NCI-H2107 (cell line): ENCODE data around the gene VRTN.

Experiments
- DNase-seq: peaks from one replicate; lab custom pipeline; 2025; lab: John Stamatoyannopoulos, UW

VRTN gene

DNA sequence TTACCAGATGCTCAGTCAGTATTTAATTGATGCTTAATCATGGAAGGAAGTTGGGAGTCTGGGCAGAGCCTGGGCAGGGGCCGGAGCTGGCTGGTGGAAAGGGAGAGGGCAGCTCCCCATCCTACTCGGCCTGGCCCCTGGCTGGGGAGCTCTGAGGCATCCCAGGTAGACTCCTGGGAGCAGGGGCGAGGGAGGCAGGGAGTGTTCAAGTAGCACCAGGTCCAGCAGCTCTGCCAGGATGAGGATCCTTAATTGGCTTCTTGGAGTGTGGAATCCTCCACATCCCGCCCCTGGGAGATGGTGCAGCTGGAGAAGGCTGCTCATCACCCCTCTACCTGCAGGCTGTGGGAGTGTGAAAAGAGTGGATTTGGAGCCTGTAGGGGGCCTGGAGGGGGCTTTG is 46.8 kb downstream of the VRTN start:
- no peak for DNase-seq

DNA sequence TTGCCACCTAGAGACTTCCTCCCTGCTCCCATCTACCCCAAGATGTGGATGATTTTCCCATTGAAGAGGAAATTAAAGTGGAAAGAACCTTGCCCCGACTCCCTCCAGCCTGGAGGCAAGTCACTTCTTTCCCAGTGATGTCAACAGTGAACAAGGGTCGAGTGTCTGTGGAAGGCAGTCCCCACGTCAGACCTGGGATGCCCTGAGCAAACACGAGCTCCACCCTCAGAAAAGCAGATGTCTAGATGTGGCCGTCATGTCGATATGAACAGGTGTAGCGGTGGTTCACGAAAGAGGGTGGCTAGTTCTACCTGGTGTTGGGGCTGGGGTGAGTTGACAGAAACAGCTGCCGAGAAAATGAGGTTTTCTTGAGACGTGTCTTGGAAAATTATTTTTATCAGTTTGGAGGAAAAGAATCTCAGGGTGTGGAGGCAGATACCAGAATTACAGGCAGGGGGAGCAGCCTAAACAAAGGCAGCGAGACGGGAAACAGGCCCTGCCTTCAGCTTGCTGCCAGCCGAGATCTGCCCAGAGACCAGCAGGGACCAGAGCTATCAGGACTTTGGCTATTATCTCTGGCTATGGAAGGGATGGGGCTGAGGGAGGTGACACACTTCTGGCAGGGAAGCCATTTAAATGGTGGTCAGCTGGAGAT is 51.9 kb downstream of the VRTN start:
- DNase-seq = no peak

DNA sequence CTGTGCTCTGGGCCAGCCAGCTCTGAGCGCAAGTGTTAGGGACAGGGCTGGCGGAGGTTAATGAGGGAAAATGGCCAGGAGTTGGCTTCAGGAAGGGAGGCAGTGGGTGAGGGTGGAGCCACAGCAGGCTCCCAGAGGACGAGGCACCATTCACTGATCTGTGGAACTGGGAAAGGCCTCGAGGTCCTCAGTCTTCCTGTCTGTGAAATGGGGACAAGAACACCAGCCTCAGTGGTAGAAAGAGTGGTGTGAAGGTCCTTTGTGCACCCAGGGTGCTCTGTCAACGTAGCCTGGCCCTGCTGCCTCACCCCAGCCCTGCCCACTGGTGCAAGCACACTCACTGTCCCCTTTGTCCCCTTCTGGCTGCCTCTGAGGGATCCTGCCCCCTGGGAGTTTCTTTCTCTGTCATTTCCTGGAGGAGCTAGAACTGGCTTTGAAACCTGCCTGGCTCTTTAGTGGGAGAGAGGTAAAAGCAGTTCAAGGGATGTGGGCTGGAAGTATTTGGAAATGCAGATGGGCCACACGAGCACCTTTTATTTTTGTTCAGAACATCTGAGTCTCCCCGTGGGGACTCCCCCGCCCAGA is 52.7 kb downstream of the VRTN start:
- no peak for DNase-seq

DNA sequence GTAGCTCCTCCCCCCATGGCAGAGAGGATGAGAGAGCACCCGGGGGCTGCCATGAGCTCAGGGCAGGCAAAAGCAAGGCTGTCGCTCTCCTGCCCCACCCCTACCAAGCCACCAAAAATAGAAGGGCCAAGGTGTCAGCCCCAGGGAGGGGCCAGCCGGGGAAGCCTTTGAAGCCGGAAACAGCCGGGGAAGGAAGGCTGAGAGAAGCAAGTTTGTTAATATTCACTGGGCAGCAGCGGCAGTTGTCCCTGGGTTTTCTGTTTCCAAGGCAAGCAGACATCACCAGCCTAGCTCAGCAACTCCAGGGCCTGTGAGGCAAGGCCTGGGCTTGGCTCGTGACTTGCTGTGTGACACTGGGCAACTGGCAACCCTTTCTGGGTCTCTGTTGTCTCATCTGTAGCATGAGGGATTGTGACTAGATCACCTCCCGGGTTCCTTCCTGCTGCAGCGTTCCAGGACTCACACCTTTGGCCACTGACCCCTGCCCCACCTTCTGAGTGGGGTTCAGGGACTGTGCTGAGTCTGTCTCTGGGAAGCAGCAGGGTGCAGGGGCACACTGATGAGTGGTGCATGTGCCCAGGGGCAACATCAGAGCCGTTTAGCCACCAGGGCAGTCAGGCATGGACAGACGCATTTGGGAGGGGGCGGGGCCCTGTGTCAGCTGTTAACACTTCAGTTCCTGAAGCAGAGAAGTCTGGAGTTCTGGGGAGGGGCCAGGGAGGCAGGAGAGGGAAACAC is 53.4 kb downstream of the VRTN start:
- DNase-seq = no peak

DNA sequence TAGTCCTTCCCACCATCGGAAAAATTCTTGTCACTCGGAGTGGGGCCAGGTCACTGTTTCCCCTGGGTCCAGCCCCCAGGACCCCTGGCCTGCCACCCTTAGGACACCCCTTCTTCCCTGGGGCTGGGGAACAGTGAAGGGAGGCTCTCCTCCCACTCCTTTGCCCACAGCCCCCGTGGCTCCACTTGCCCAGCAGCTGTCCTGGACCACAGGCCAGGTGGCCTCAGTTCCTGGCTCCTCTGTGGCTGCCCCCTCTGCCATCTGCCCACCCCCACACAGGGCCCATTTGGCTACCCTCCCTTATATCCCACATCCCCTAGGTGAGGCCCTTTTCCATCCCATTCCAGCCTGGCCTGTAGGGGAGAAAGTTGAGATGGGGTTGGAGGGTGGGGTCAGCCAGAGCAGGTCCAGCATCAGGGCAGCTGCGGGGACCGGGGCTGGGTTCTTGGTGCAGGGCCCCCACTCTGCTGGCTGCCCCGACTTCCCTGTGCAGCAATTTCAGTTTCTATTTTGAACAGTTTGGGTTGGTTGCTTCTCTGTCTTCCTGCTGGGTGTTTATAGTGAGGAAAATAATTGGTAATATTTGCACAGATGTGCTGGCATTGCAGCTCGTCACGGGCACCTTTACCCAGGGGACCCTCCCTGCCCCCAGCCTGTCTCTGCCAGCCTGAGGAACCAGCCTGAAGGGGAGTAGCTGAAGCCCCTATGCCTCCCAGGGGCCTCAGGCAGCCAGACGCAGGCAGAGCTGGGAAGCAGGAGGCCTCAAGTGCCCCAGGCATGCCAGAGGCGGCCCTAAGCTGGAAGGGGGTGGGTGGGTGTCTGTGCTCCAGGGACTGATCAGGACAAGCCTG is 54.4 kb downstream of the VRTN start:
- DNase-seq = no peak

DNA sequence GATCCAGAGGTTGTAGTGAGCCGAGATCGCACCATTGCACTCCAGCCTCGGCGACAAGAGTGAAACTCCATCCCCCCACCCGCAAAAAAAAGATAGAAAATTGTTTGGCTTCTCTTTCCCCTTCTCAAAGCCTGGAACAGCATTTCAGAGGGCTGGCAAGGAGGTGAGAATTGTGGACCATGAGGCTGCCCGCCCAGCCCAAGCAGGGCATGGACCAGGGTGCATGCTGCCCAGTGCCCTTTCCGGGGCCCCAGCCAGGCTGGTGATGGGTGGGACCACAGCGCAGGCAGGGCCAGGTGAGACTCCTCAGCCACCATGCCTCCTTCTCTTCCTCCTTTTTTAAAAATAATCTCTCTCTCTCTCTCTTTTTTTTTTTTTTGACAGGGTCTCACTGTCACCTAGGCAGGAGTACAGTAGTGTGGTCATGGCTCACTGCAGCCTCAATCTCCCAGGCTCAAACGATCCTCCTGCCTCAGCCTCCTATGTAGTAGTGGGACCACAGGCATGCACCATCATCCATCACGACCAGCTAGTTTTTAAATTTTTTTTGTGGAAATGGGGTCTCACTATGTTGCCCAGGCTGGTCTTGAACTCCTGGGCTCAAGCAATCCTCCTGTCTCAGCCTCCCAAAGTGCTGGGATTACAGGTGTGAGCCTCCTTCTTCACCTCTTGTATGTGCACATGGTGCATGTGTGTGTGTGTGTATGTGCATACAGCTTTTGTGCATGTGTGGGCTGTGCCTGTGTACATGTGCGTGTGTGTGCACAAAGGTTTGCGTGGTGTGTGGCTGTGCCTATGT is 55.5 kb downstream of the VRTN start:
- DNase-seq = no peak

DNA sequence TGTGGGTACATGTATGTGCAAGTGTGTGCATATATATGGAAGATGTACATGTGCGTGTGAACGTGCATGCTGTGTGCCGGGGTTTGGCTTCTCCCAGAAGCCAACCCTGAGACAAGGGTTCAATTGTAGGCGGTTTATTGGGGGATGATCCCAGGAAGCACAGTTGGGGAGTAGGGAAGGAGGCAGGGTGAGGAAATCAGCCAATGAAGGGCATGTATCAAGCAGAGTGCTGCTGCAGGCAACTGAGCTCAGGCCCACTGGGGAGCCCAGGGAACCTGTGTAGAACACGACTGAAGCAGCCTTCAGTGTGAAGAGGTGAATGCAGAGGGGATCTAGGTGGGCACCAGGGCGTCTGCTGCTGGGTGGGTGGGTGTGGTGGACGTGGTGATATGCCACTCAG is 56.2 kb downstream of the VRTN start:
- DNase-seq = no peak

DNA sequence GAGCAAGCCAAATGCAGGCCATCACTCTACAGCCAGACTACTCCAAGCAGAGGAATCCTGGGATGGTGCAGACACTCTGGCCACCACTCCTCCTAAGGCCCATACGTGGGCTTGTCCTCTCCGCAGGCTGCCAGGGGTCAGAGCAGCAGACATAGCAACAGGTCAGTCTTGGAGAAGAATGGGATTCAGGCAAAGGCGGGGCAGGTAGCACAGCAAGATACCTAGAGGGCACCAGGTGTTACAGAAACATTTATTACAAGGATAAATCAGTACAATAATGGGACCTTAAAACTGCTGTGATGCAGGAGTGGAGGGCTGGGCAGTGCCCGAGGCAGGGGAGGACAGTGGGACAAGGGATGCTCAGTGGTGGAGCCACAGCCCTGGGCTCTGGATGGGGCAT is 57.4 kb downstream of the VRTN start:
- DNase-seq = no peak

DNA sequence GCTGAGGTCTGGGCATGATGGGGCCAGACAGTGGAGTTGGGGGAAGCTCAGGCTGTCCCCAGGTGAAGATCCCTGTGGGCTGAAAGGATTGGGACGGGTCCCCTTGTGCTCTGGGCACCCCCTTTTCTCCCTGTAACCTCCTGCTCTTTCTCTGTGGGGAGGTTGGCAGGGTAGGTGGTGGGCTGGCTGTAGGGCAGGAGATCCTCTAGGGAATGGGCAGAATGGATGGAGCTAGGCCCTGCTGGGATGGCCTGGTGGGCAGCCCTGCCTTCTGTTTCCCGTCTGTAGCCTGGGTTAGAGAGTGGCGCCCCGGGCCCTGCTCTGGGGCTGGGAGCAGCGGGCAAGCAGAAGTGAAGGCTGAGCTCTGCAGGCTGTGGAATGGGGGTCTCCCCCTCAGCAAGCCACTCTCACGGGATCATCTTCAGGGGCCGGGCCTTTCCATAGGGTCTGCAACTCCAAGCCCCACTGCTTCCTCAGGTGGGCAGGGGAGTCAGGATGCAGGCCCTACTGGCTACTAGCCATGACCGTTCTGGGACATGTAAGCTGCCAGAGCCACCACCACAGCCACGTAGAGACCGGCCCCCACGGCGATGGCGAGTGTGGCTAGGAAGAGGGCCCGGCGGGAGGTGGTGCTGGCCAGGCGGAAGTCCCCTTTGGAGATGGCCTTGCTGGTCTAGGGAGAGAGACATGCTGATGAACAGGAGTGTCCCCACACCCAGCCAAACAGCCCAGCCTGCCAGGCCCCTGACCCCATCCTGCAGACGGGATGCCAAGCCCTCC is 58.9 kb downstream of the VRTN start:
- no peak for DNase-seq

DNA sequence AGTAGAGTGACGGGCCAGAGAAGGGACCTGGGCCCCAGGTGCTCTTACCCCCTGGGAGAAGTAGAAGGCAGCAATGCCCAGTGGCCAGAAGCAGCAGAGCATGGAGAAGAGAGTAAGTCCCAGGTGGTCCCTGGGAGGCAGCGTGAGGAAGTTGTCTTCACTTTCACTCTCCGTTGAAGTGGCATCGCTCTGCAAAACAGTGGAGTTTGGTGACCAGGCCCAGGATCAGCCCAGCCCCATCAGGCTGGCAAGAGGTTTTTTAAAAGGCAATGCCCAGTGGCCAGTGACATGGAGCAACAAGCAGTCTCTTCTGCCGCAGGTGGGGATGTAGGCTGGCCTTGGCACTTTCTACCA is 59.5 kb downstream of the VRTN start:
- no peak for DNase-seq

DNA sequence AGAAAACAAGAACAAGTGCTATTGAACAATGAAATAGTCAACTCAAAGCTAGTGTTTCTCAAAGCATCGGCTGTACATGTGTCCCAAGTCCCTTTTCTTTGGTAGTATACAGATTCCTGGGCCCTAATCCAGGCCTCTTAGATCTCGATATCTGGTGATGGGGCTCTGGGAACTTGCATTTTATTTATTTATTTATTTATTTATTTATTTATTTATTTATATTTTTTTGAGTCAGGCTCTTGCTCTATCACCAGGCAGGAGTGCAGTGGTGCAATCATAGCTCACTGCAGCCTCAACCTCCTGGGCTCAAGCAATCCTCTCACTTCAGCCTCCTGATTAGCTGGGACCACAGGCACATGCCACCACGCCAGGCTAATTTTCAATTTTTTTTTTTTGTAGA is 60.6 kb downstream of the VRTN start:
- DNase-seq = no peak

DNA sequence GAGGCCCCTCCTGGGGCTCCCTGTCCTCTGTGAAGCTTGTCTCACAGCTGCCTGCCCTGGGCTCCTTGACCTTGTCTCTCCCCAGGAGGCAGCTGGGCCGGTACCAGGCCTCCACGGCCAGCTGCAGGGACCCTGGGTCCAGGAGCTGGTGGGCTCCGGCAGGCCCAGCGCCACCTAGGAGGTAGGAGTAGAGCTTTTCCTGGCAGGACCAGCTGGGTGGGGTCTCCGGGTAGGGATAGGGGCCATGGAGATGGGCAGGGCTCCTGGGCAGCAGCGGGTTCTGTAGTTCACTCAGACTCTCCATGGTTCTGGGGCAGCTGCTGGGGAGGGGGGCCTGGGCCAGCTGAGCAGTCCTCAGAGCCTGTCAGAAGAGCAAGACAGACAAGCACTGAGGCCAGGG is 61.2 kb downstream of the VRTN start:
- no peak for DNase-seq
